Muscle of arm (tissue), 14 donors: ENCODE measurements around the gene ING4. TPM values are rescaled to one million over a fixed set of nuclear protein-coding genes. Genes with fewer than 3 reads are reported as not detected.
"Not testable (repeated sequence)": the region's sequence is repeated elsewhere in the genome, so short reads cannot be mapped to it uniquely, and the experiment has no call there.

Experiments
- DNase-seq: peaks from one replicate; pipeline ENCODE4 v3.0.0-alpha.2; 2013
- long read RNA-seq, 11 donors: transcript quantifications; one replicate each; lab custom pipeline, GENCODE V29; 2026
- polyA plus RNA-seq, 12 donors: library from polyadenylated mRNA; unstranded; fragments of 120-200 nt; gene quantifications; one replicate each; pipeline ENCODE4 v1.2.1, GENCODE V29; 2013; ENCODE audit not compliant: insufficient read length in 12 of 12

ING4 gene
- polyA plus RNA-seq: 100 to 1,000 TPM in 1 of 12 donors, 10 to 100 TPM in 10, not detected in 1; 45.1 to 100 (median 52.8) TPM
- long read RNA-seq, donor 1, transcript ING4-201 (8 exons, 1,709 nt): minor isoform, 10 of 24 reads
- long read RNA-seq, donor 1, transcript ING4-202 (8 exons, 1,393 nt): major isoform, 11 of 24 reads
- long read RNA-seq, donor 1, partial matches to known transcripts: 0 of 24 reads
- long read RNA-seq, donor 1, other reads (novel, unspliced or antisense): 0 of 24 reads
- long read RNA-seq, donor 2, transcript ING4-201 (8 exons, 1,709 nt): major isoform, 14 of 30 reads
- long read RNA-seq, donor 2, transcript ING4-207 (8 exons, 1,348 nt): minor isoform, 5 of 30 reads
- long read RNA-seq, donor 2, transcript ING4-202 (8 exons, 1,393 nt): minor isoform, 7 of 30 reads
- long read RNA-seq, donor 2, partial matches to known transcripts: 0 of 30 reads
- long read RNA-seq, donor 2, other reads (novel, unspliced or antisense): 0 of 30 reads
- long read RNA-seq, donor 3, transcript ING4-201 (8 exons, 1,709 nt): major isoform, 10 of 14 reads
- long read RNA-seq, donor 3, partial matches to known transcripts: 0 of 14 reads
- long read RNA-seq, donor 3, other reads (novel, unspliced or antisense): 0 of 14 reads
- long read RNA-seq, donor 4, partial matches to known transcripts: 0 of 8 reads
- long read RNA-seq, donor 4, other reads (novel, unspliced or antisense): 0 of 8 reads
- long read RNA-seq, donor 5: 0 reads
- long read RNA-seq, donor 6, transcript ING4-202 (8 exons, 1,393 nt): major isoform, 8 of 15 reads
- long read RNA-seq, donor 6, transcript ING4-201 (8 exons, 1,709 nt): minor isoform, 5 of 15 reads
- long read RNA-seq, donor 6, partial matches to known transcripts: 0 of 15 reads
- long read RNA-seq, donor 6, other reads (novel, unspliced or antisense): 0 of 15 reads
- long read RNA-seq, donor 7, partial matches to known transcripts: 0 of 9 reads
- long read RNA-seq, donor 7, other reads (novel, unspliced or antisense): 0 of 9 reads
- long read RNA-seq, donor 8, transcript ING4-202 (8 exons, 1,393 nt): major isoform, 6 of 18 reads
- long read RNA-seq, donor 8, transcript ING4-201 (8 exons, 1,709 nt): major isoform, 6 of 18 reads
- long read RNA-seq, donor 8, partial matches to known transcripts: 0 of 18 reads
- long read RNA-seq, donor 8, other reads (novel, unspliced or antisense): 0 of 18 reads
- long read RNA-seq, donor 9, transcript ING4-201 (8 exons, 1,709 nt): major isoform, 6 of 14 reads
- long read RNA-seq, donor 9, partial matches to known transcripts: 0 of 14 reads
- long read RNA-seq, donor 9, other reads (novel, unspliced or antisense): 0 of 14 reads
- long read RNA-seq, donor 10, transcript ING4-202 (8 exons, 1,393 nt): minor isoform, 7 of 19 reads
- long read RNA-seq, donor 10, transcript ING4-201 (8 exons, 1,709 nt): major isoform, 8 of 19 reads
- long read RNA-seq, donor 10, partial matches to known transcripts: 0 of 19 reads
- long read RNA-seq, donor 10, other reads (novel, unspliced or antisense): 0 of 19 reads
- long read RNA-seq, donor 11, transcript ING4-201 (8 exons, 1,709 nt): major isoform, 8 of 17 reads
- long read RNA-seq, donor 11, partial matches to known transcripts: 0 of 17 reads
- long read RNA-seq, donor 11, other reads (novel, unspliced or antisense): 0 of 17 reads

DNA sequence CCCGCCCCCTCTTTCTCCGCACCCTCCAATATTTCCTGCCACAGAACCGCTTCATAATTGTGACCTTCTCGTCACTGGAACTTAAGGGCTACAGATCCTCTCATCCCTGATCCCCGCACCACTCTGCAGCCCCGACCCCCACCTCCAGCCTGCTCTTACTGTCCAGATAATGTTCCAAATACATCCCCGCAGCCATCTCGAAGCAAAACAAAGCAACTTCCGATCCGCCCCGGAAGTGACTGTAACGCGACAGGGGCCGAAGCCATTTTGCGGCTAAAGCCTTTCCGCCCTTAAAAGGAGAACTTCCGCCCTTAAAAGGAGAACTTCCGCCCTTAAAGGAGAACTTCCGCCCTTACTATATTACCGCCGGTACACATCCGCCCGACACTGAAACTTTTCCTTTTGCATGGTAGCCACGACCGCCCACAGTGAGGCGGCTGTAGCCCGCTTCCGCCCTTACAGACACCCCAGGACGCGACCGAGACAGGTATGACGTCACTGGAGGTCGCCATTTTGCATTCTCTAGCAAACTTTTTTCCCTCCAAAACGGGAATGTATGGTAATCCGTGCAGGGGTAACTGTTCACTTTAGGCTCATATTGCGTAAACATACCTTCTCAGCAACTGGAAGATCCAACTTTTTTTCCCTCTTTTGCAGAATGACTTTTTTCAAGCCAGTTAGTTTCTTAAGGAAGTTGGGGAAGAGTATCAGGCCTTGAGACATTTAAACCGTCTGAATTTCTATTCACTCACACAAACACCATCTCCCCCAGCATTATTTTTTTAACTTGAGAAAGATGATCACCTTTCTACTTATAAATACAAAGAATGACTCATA lies at the start of gene ING4:
ING4 (minus strand) TSS at position 214 of the 837 bp plus-strand sequence; CDS start at position 196, 18 bp downstream.
- DNase-seq: peak; percentile 99

DNA sequence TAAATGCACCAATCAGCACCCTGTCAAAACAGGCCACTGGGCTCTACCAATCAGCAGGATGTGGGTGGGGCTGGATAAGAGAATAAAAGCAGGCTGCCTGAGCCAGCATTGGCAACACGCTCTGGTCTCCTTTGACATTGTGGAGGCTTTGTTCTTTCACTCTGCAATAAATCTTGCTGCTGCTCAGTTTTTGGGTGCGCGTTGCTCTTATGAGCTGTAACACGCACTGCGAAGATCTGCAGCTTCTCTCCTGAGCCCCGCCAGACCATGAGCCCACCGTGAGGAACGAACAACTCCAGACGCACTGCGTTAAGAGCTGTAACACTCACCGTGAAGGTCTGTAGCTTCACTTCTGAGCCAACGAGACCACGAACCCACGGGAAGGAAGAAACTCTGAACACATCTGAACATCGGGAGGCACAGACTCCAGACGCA lies 46.1 kb upstream of the ING4 start:
- DNase-seq: no peak

DNA sequence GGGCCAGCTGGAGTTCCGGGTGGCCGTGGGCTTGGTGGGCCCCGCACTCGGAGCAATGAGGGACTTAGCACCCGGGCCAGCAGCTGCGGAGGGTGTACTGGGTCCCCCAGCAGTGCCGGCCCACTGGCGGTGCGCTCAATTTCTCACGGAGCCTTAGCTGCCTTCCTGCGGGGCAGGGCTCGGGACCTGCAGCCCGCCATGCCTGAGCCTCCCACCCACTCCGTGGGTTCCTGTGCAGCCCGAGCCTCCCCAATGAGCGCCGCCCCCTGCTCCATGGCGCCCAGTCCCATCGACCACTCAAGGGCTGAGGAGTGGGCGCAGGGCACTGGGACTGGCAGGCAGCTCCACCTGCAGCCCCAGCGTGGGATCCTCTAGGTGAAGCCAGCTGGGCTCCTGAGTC lies 45.4 kb upstream of the ING4 start:
- DNase-seq: not testable (repeated sequence)

DNA sequence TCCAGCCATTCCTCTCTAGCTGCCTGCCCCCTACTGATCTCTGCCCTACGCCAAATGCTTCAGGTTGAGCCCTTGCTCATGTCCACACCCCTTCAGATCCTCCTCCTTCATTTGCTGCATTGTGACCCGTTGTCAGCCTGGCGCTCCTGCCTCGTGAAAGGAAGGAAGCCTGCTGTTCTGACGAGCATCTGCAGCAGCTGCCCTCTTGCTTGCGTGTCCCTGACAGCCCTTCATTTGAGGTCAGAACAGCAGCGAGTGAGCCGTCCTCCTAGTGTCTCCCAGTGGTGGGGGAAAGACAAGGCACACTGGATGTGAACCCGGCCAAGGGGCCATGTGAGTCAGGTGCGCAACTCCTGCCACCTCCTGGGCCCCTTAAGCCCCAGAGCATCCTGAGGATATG lies 40.7 kb upstream of the ING4 start:
- no peak for DNase-seq

DNA sequence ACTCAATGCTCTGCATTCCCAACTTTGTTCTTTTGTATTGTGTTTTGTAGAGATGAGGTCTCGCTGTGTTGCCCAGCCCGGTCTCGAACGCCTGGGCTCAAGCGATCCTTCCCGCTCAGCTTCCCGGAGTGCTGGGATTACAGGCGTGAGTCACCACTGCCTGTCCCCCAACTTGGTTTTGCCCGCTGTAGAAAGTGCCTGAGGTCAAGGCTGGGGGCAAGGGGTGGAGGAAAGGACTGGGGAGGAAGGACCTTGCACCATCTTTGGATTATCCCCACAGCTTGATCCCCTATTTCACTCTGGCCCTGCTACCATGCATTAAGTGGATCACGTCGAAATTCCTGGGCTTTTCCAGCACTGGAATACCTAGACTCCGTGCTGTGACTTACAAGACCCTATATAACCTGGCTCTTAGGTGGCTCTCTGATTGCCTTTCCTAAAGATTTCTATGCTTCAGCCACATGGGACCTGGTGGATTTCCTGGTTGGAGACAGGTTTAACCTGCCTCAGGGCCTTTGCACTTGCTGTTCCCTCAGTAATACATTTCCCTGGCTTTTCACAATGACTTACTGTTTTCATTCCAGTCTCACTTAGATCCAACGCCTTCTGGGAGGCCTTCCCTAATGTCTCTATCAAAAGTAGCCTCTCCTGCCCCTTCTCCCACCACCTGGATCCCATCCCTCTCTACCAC lies 38.3 kb upstream of the ING4 start:
- DNase-seq: no peak

DNA sequence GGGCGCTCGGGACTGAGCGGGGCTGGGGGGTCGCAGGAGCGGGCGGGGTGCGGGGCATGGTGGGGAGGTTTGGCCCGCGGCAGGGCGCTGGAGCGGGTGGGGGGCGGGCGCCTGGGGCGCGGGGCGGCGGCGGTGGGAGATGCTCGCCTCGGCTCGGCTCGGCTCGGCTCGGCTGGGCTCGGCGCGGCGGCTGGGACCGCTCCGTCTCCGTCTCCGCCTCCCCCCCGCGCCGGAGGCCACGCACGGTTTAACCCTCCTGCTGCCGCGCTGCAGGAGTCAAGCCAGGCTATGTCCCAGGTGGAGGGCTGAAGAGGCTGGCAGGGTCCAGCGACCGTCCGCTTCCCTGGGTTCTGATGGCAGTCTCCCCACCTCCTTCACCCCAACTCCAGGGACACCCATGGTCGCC lies 37.7 kb upstream of the ING4 start, which contains the start of gene PIANP:
PIANP (minus strand) TSS at position 170 of the 406 bp plus-strand sequence. CDS start 2,754 bp downstream, outside the sequence.
- DNase-seq: peak; percentile 64

DNA sequence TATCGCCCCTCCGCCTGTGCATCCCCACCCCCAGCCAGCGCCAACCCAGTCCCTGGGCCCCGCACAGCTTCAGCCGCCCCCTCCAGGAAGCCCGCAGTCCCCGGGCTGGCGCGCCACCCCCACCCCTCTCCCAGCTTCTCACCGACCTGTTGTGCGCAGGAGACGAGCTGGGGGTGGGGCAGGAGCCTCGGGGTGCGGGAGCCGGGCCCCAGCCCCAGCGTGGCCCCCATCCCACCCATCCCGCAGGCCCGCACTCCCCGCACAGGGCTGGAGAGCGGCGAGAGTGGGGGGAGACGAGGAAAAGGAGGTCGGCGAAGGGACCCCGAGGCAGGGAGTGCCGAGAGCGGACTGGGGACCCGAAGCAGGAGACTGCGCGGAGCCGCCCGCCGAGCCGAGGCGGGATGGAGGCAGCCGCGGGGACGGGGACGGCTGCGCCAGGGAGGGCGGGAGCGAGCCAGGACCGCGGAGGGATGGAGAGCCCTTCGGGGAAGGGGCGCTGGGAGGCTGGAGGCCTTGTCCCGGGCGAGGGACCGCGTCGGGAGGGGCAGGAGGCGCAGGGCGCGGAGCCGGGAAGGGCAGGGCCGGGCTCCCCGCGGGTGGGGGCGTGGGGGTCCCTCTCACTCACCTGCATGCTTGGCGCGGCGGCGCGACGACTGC lies 37.2 kb upstream of the ING4 start:
- DNase-seq: peak; percentile 22

DNA sequence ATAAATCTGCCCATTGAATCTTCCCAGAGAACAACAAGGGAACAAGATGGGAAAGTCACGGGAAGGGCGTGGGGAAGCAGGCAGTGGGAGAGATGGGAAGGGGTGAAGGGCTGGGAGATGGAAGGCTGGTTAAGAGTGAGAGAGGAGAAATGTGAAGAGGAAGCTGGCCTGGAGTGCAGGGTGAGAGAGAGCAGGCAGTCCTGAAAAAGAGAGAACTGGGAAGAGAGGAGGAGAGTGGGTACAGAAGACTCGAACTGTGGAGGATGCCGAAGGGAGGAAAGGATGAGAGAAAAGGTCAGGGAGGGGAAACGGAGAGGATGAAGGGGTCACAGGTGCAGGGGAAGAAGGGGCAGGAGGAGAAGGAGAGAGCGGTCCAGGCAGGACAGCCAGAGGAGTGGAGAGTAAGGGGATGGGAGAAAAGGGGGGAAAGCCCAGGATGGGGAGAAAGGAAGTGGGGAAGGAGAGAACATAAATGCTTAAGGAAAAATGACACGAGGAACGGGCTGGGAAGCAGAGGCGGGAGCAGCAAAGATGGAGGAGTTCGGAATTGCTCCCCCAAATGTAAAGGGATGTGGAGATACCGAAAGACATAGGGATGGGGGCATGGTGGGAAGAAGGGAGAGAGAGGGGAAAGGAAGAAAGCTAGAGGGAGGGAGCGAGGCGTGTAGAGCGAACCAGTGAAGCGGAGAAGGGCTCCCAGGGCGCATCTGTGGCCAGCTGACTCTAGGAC lies 36.5 kb upstream of the ING4 start:
- no peak for DNase-seq

DNA sequence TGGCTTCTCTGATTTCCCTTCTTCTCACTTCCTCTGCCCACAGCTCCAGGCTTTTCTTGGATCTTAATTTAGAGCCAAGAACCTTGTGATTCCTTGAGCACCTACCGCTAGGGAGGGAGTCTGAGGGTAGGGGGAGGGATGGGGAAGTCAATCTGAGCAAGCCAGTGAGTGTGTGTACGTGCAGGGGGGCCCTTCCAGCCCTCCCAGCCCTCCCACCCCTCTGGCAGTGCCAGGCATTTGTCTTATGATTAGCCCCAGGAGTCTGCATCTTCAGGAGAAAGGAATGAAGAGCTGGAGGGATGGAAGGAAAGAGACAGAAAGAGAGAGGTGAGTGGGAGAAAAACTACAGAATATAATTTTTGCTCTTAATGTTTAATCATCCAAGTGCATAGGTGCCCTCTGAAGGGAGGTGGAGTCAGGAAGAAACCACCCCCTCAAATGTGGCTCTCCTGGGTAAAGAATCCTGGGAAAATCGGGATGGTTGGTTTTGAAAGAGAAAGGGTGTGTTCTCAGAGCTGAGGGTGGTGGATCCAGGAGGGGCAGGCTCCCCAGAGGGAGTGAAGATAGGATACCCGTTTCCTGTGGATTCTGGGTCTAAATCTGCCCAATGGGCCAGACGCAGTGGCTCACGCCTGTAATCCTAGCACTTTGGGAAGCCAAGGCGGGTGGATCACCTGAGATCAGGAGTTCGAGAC lies 35.6 kb upstream of the ING4 start:
- no peak for DNase-seq

DNA sequence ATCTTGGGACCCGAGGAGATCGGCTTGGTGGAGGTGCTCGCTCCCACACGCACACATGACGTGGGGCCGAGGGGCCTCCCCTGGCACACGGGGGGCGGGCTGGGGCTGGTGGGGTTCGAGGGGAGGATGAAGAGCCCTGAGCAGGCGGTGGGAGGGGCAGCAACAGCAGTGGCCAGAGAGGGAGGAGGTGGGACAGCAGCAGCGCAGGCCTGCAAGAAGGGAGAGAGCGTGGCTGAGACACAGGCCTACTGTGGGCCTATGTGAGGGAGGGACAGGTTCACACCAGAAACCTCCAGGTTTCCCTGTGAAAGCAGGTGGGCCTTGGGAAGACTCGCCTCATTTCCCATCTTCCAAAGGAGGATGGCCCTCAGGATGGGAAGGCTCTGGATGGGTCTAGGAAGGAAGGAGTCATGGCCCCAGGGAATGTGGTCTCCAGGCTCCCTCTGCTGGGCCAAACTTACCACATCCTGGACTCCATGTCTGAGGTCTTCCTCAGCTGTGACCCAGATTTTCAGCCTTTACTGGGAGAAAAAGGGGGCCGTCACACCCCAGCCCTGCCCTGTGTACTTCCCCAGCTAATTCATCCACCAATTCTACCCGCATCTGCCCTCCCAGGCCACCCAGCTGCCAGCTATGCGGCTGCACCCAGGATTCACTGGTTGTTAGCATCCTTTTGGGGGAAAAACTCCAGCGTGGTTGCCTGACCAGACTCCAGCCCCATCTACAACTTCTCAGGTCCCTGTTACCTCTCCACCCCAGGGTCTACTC lies 34.8 kb upstream of the ING4 start:
- no peak for DNase-seq

DNA sequence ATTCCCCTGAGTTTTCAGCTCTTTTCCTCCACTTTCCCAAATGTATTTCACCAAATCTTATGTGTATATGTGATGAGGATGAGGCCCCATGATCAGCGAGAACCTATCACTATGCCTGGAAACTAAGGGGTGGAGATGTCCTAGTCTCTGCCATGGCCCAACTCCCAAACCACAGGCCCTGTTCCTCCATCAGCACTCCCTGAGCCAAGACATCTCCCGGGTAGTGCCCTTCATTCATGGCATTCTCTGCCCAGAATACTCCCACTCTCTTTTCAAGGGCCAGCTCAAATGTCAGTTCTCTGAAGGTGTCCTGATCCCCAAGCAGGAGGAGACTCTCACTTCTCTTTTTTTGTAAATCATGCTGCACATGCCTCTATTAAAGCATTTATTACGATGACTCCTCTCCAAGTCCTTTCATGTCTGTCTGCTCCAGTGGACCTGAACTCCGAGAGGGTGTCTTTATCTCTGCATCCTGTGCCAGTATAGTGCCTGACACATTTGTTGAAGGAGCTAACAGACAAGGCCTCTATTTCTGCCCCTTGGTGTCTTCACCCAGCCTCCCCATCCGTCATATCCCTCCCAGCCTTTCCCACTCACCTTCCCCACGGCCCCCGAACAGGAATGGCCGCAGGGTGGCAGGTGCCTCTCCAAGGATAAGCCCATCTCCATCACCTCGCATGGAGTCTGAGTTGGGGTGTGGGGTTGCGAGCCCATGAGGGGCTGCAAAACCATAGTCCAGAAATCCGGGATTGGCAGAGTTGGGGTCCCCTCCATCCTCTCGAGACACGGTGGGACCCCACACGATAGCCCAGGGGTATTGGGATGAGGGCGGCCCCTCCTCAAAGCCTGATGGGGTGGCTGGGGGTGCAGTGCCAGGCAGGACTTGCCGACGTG lies 34.0 kb upstream of the ING4 start:
- no peak for DNase-seq

DNA sequence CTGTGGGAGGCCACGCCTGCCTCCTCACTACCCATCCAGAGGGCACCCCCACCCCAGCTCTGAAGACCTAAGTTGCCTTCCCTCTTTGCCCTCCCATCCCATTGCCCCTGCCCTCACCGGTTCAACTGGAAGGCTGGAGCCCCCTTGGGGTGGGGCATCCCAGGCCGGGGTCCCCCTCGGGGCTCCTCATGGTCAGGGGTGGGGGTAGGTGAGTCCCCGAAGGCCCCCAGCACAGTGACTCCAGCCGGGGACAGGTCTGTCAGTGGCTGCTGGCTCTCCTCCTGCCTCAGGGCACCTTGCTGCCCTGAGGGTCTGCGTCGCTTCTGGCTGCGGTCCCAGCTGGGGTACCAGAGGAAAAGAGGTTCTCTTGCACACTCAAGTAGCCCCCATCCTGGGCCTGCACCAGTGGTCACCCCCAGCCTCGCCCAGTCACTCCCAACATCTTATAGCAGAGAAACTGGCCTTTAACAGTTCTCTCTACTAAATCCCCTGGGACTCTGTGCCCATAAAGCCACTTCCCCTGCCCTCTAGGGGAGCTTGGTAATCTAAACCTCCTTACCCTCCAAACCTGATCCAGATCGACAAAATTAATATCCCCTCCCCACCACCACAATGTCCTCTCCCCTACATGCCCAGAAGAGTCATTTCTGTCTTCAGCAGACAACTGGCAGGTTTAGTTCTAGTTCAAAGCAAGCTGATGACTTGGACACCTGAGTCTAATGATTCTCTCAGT lies 32.6 kb upstream of the ING4 start:
- DNase-seq: no peak

DNA sequence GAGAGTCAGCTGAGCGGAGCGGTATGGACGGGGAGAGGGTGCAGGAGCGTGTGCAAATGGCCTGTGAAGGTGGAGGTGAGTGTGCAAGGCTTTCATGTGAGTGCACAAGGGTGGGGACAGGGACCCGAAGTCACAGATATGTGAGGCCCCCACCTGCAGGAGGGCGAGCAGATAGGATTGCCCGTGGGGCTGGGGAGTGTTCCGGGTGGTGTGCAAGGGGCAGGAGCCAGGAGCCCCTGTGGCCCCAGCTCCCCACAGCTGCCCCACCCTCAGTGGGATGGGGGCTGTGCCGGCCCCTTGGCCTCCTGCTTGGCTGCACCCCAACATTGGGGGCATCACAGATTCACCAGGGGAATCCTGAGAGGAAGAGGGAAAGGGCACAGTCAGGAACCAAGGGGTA lies 31.8 kb upstream of the ING4 start:
- DNase-seq: no peak

DNA sequence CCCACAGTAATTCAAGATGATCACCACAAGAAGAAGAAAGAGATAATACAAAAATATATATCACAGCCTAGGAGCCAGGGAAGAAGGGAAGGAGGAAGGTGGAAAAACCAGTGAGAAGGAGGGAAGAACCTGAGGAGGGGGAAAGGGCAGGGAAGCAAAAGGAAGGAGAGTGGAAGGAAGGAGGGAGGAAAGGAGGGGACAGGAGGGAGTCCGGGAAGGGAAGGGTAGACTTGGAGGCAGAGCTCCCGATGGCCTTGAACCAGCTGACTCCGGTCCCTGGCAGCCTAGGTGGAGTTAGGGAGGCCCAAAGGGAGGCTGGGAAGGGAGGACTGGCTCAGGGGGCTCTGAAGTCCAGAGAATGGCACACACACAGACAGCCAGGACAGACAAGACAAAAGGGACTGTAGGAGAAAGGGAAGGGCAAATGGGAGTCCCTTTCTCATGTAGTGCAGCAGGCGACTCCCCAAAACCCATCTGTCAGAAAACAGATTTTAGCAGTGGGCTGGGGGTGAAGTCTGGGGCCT lies 31.0 kb upstream of the ING4 start:
- DNase-seq: no peak
